GM23338 (cell line): ENCODE measurements around the gene ZNF605. TPM values are rescaled to one million over a fixed set of nuclear protein-coding genes. Genes with fewer than 3 reads are reported as not detected.
"Not testable (repeated sequence)": the region's sequence is repeated elsewhere in the genome, so short reads cannot be mapped to it uniquely, and the experiment has no call there.

Experiments
- ATAC-seq: fragments of 200-7000 bp; cut with Tn5 transposase; 3 replicates; pipeline ENCODE4 v1.9.1; 2020
- DNase-seq: peaks from one replicate; pipeline ENCODE4 v3.0.0-alpha.2; 2015; ENCODE audit warnings: low spot score
- H2AFZ ChIP-seq: fragments of 200-600 bp; sonication (generic); 2 replicates; pipeline ENCODE4 v1.8.0; 2016; ENCODE audit warnings: antibody characterized with exemption, mild to moderate bottlenecking, moderate library complexity
- H3F3A ChIP-seq: fragments of 200-600 bp; sonication (generic); replicated peaks from 2 replicates; pipeline ENCODE4 v1.8.0; 2017; ENCODE audit warnings: antibody characterized with exemption, mixed run types, low read depth
- H3K27ac ChIP-seq: fragments of 200-600 bp; sonication (generic); 2 replicates; pipeline ENCODE4 v1.6.1; 2016; ENCODE audit warnings: low read depth
- H3K27me3 ChIP-seq: fragments of 200-600 bp; sonication (generic); 2 replicates; pipeline ENCODE4 v1.8.0; 2016; ENCODE audit warnings: mild to moderate bottlenecking, mixed run types, moderate library complexity; ENCODE audit not compliant: insufficient read depth
- H3K36me3 ChIP-seq: fragments of 200-600 bp; sonication (generic); 2 replicates; pipeline ENCODE4 v1.8.0; 2016; ENCODE audit warnings: mild to moderate bottlenecking; ENCODE audit not compliant: insufficient read depth
- H3K4me1 ChIP-seq: fragments of 200-600 bp; sonication (generic); 2 replicates; pipeline ENCODE4 v1.8.0; 2016; ENCODE audit warnings: mild to moderate bottlenecking, moderate library complexity; ENCODE audit not compliant: insufficient read depth
- H3K4me2 ChIP-seq: fragments of 200-600 bp; sonication (generic); 2 replicates; pipeline ENCODE4 v1.7.1; 2017; ENCODE audit warnings: mixed run types
- H3K4me3 ChIP-seq: fragments of 200-600 bp; sonication (generic); 2 replicates; pipeline ENCODE4 v1.6.1; 2016; ENCODE audit warnings: mixed run types
- H3K79me2 ChIP-seq: fragments of 200-600 bp; sonication (generic); replicated peaks from 2 replicates; pipeline ENCODE4 v1.8.0; 2017; ENCODE audit warnings: mild to moderate bottlenecking; ENCODE audit not compliant: insufficient read depth
- H3K9me2 ChIP-seq: fragments of 200-600 bp; sonication (generic); 2 replicates; pipeline ENCODE4 v1.8.0; 2017; ENCODE audit not compliant: insufficient read depth
- H4K20me1 ChIP-seq: fragments of 200-600 bp; sonication (generic); replicated peaks from 2 replicates; pipeline ENCODE4 v1.8.0; 2017; ENCODE audit warnings: mild to moderate bottlenecking; ENCODE audit not compliant: insufficient read depth
- H3K27ac Mint-ChIP-seq: 2 replicates; pipeline ENCODE4 v1.8.0; 2020; ENCODE audit warnings: inconsistent platforms, mild to moderate bottlenecking, moderate library complexity, mixed read lengths
- H3K27me3 Mint-ChIP-seq: 3 replicates; pipeline ENCODE4 v1.8.0; 2022; ENCODE audit warnings: low read depth, mild to moderate bottlenecking, moderate library complexity, mixed read lengths, inconsistent platforms; ENCODE audit not compliant: insufficient read depth, poor library complexity
- H3K36me3 Mint-ChIP-seq: 3 replicates; pipeline ENCODE4 v1.8.0; 2021; ENCODE audit warnings: low read depth, mild to moderate bottlenecking, inconsistent platforms, moderate library complexity, mixed read lengths
- H3K4me1 Mint-ChIP-seq: 3 replicates; pipeline ENCODE4 v1.8.0; 2020; ENCODE audit warnings: mild to moderate bottlenecking, inconsistent platforms, mixed read lengths
- H3K4me3 Mint-ChIP-seq: 3 replicates; pipeline ENCODE4 v1.8.0; 2021; ENCODE audit warnings: moderate library complexity, mild to moderate bottlenecking, inconsistent platforms, mixed read lengths
- H3K9me3 Mint-ChIP-seq: 3 replicates; pipeline ENCODE4 v1.8.0; 2020; ENCODE audit warnings: moderate library complexity, mild to moderate bottlenecking, inconsistent platforms, mixed read lengths
- POLR2AphosphoS5 ChIP-seq: IDR thresholded peaks from 2 replicates; pipeline ENCODE4 v1.6.1; 2016; ENCODE audit warnings: antibody characterized with exemption, low read depth
- REST ChIP-seq: IDR thresholded peaks from one replicate; pipeline ENCODE4 v1.6.1; 2018; ENCODE audit warnings: antibody characterized with exemption; ENCODE audit not compliant: unreplicated experiment
- polyA plus RNA-seq: library from polyadenylated mRNA; unstranded; fragments of >200 nt; fragmentation: Nextera tagmentation; extraction: Ambion mirVana; gene quantifications from 2 replicates; pipeline ENCODE4 v1.2.1, GENCODE V29; 2016
- total RNA-seq: library from RNA; depleted of rRNA; stranded (reverse); fragments of >200 nt; shearing (Covaris generic); gene quantifications from 2 replicates; pipeline ENCODE4 v1.2.3, GENCODE V29; 2014
- TF ChIP-seq, protein P1 (sequence below), 2 experiments: fragments of 200-600 bp in 1 of 2; sonication (generic) in 1 of 2; conservative IDR thresholded peaks; 2 replicates each; pipeline versions ENCODE4 v1.5.1 to v1.6.1; 2016 to 2017; ENCODE audit warnings: antibody characterized with exemption in 2 of 2, low read depth in 2 of 2, mild to moderate bottlenecking in 2 of 2, moderate library complexity in 1 of 2

Gene ZNF605
- total and polyA plus RNA-seq, 2 experiments from 2014 or later: 13.5 to 17.1 TPM

GRCh38 chr12:132963947-132964346 lies 7.8 kb upstream of the ZNF605 start:
- H3K79me2 ChIP-seq, H3F3A ChIP-seq, ATAC-seq, H3K4me1 Mint-ChIP-seq, H3K27ac Mint-ChIP-seq, H3K4me3 Mint-ChIP-seq, H3K9me2 ChIP-seq, H3K4me3 ChIP-seq, H4K20me1 ChIP-seq, H3K27me3 Mint-ChIP-seq, H3K27me3 ChIP-seq, H2AFZ ChIP-seq, H3K27ac ChIP-seq, H3K4me1 ChIP-seq, H3K4me2 ChIP-seq, H3K36me3 ChIP-seq: not testable (repeated sequence)
- peaks cover 57% of the 10 kb centered on the region for H3K36me3 Mint-ChIP-seq
- peaks cover 84% of the 10 kb centered on the region for H3K9me3 Mint-ChIP-seq
- DNase-seq: peak; percentile 75
- TF ChIP-seq, protein P1, sequence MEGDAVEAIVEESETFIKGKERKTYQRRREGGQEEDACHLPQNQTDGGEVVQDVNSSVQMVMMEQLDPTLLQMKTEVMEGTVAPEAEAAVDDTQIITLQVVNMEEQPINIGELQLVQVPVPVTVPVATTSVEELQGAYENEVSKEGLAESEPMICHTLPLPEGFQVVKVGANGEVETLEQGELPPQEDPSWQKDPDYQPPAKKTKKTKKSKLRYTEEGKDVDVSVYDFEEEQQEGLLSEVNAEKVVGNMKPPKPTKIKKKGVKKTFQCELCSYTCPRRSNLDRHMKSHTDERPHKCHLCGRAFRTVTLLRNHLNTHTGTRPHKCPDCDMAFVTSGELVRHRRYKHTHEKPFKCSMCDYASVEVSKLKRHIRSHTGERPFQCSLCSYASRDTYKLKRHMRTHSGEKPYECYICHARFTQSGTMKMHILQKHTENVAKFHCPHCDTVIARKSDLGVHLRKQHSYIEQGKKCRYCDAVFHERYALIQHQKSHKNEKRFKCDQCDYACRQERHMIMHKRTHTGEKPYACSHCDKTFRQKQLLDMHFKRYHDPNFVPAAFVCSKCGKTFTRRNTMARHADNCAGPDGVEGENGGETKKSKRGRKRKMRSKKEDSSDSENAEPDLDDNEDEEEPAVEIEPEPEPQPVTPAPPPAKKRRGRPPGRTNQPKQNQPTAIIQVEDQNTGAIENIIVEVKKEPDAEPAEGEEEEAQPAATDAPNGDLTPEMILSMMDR (conservative IDR thresholded peaks at IDR 0.05; ENCODE audit: low read depth in 2 of 2): peak; percentile 57 to 80

GRCh38 chr12:132961790-132962189 lies 5.7 kb upstream of the ZNF605 start:
- peaks cover 55% of the 10 kb centered on the region for H3K36me3 Mint-ChIP-seq
- H3K4me2 ChIP-seq, DNase-seq, H3K4me1 ChIP-seq, H3K27ac ChIP-seq, H3K4me1 Mint-ChIP-seq, H3K4me3 Mint-ChIP-seq, H3K4me3 ChIP-seq, ATAC-seq, H3F3A ChIP-seq, H3K9me2 ChIP-seq, H3K27me3 Mint-ChIP-seq, H3K36me3 ChIP-seq, H3K27ac Mint-ChIP-seq, H2AFZ ChIP-seq, H3K79me2 ChIP-seq, H3K27me3 ChIP-seq, H4K20me1 ChIP-seq: not testable (repeated sequence)
- H3K9me3 Mint-ChIP-seq: peaks cover 79% of the 10 kb centered on the region

- H4K20me1 ChIP-seq: no peaks in the 10 kb centered on the region
- H3F3A ChIP-seq: peaks cover 22% of the 10 kb centered on the region
- TF ChIP-seq REST: no peak
- TF ChIP-seq, protein P1 (conservative IDR thresholded peaks at IDR 0.05; ENCODE audit: low read depth in 2 of 2): peak in 1 of 2 experiments; percentile 8; a peak in 1 of 4 replicates
- no peak for TF ChIP-seq POLR2AphosphoS5
- peaks cover 24% of the 10 kb centered on the region for H3K27me3 Mint-ChIP-seq
- peak; percentile 65 for ATAC-seq
- peaks cover 5% of the 10 kb centered on the region; the same call in 1 of the 2 replicates for H3K4me1 ChIP-seq
- H3K4me2 ChIP-seq: peak overlapping the region; percentile 88
- H3K9me2 ChIP-seq: no peaks in the 10 kb centered on the region
- peak; percentile 52 for DNase-seq
- H3K27me3 ChIP-seq: no peaks in the 10 kb centered on the region
- peak overlapping the region; percentile 81; the same call in 1 of the 2 replicates for H2AFZ ChIP-seq
- H3K27ac Mint-ChIP-seq: peak overlapping the region; percentile 87
- peaks cover 26% of the 10 kb centered on the region for H3K79me2 ChIP-seq
- peaks cover 50% of the 10 kb centered on the region for H3K36me3 Mint-ChIP-seq
- H3K4me3 Mint-ChIP-seq: peak overlapping the region; percentile 87
- peak overlapping the region; percentile 87 for H3K4me3 ChIP-seq
- peaks cover 33% of the 10 kb centered on the region for H3K9me3 Mint-ChIP-seq
- H3K4me1 Mint-ChIP-seq: peaks cover 11% of the 10 kb centered on the region
- H3K27ac ChIP-seq: no peak overlapping the region
- H3K36me3 ChIP-seq: no peaks in the 10 kb centered on the region
Measured at GRCh38 chr12:132955094-132956010, 754 bp downstream of the ZNF605 start.
